HepG2 (cell line): ENCODE results near the gene CAND2. TPM values are rescaled to one million over a fixed set of nuclear protein-coding genes. Genes with fewer than 3 reads are reported as not detected.

Experiments used
- ATAC-seq: fragments of 200-7000 bp; cut with Tn5 transposase; 3 replicates; pipeline ENCODE4 v1.9.1; 2020; ENCODE audit warnings: mild to moderate bottlenecking, moderate library complexity
- BruUV-seq: library from RNA; stranded (reverse); fragments of 400-500 nt; replicated peaks from 2 replicates; lab custom pipeline; 2021; lab: Mats Ljungman, UMichigan
- CTCF ChIA-PET: fragments of 300-600 bp; formaldehyde crosslinking; extraction: SDS; loops from one replicate; lab custom pipeline; 2021; ENCODE audit warnings: low total read pairs, inconsistent platforms, low intra/inter-chr PET ratio; lab: Yijun Ruan, JAX
- POLR2A ChIA-PET: fragments of 350-600 bp; sonication (Branson Sonifier 250); formaldehyde crosslinking; loops from one replicate; lab custom pipeline; 2020; ENCODE audit warnings: antibody characterized with exemption, inconsistent platforms; lab: Yijun Ruan, JAX
- DNase-seq: peaks from one replicate; pipeline ENCODE4 v3.0.0-alpha.2; 2015; ENCODE audit warnings: low spot score
- FAIRE-seq: peaks from 3 replicates; lab custom pipeline; 2011; peaks lifted over from hg19 to GRCh38; lab: Jason Lieb, UNC
- H2AFZ ChIP-seq: one replicate; pipeline ENCODE4 v1.6.1; 2011; ENCODE audit warnings: low read length, inconsistent platforms
- H3K27ac ChIP-seq: fragments of 300-600 bp; 3 replicates; pipeline ENCODE4 v1.8.0; 2011; ENCODE audit warnings: mixed run types, mild to moderate bottlenecking, mixed read lengths, low read length, inconsistent platforms; ENCODE audit not compliant: insufficient read depth; ENCODE audit errors: extremely low read length
- H3K27me3 ChIP-seq, 2 experiments: fragments of 200-600 bp in 1 of 2; 2 replicates in 1 of 2; 3 replicates in 1 of 2; pipeline versions ENCODE4 v1.6.0 to v1.8.0; 2011; ENCODE audit warnings: low read length in 2 of 2, mild to moderate bottlenecking in 2 of 2, moderate library complexity in 2 of 2, inconsistent platforms in 1 of 2; ENCODE audit not compliant: insufficient read depth in 2 of 2, control insufficient read depth in 1 of 2
- H3K36me3 ChIP-seq, 2 experiments: fragments of 200-600 bp in 1 of 2; replicated peaks in 1 of 2; 2 replicates in 1 of 2; 3 replicates in 1 of 2; pipeline versions ENCODE4 v1.5.1 to v1.8.0; 2011; ENCODE audit warnings: low read length in 2 of 2, inconsistent platforms in 1 of 2; ENCODE audit not compliant: insufficient read depth in 2 of 2, control insufficient read depth in 1 of 2
- H3K4me1 ChIP-seq: 2 replicates; pipeline ENCODE4 v1.5.1; 2012; ENCODE audit warnings: low read length, inconsistent platforms; ENCODE audit not compliant: insufficient read depth
- H3K4me2 ChIP-seq: 2 replicates; pipeline ENCODE4 v1.6.0; 2011; ENCODE audit warnings: low read depth, low read length, inconsistent platforms
- H3K4me3 ChIP-seq, 3 experiments: fragments of 200-600 bp in 1 of 3; sonication (generic), shearing (Covaris generic) in 1 of 3; replicated peaks in 1 of 3; 2 replicates each; pipeline ENCODE4 v1.5.1; 2011 to 2016; ENCODE audit warnings: low read length in 3 of 3, inconsistent platforms in 2 of 3, low read depth in 2 of 3, mild to moderate bottlenecking in 2 of 3, control low read depth in 1 of 3, mixed read lengths in 1 of 3; ENCODE audit not compliant: insufficient read depth in 1 of 3
- H3K79me2 ChIP-seq: one replicate; pipeline ENCODE4 v1.6.1; 2011; ENCODE audit warnings: low read length, inconsistent platforms; ENCODE audit not compliant: insufficient read depth
- H3K9ac ChIP-seq: 2 replicates; pipeline ENCODE4 v1.6.0; 2011; ENCODE audit warnings: mild to moderate bottlenecking, low read depth, low read length, inconsistent platforms; ENCODE audit not compliant: insufficient read depth
- H3K9me3 ChIP-seq: 2 replicates; pipeline ENCODE4 v1.5.1; 2012; ENCODE audit warnings: mild to moderate bottlenecking, low read length
- H4K20me1 ChIP-seq: 2 replicates; pipeline ENCODE4 v1.6.0; 2011; ENCODE audit warnings: inconsistent platforms, mild to moderate bottlenecking, low read length, moderate library complexity; ENCODE audit not compliant: insufficient read depth
- ATRX ChIP-seq: sonication (generic); formaldehyde crosslinking; IDR thresholded peaks from 2 replicates; pipeline ENCODE4 v1.4.0; 2020; ENCODE audit warnings: missing genetic modification reagents, borderline replicate concordance
- KLF13 ChIP-seq: sonication (generic); formaldehyde crosslinking; IDR thresholded peaks from 2 replicates; pipeline ENCODE4 v1.4.0; 2020; ENCODE audit warnings: mild to moderate bottlenecking, missing genetic modification reagents
- KLF9 ChIP-seq: IDR thresholded peaks from 2 replicates; pipeline ENCODE4 v1.6.1; 2016; ENCODE audit warnings: low read depth
- LRRFIP1 ChIP-seq: sonication (generic); formaldehyde crosslinking; conservative IDR thresholded peaks from 2 replicates; pipeline ENCODE4 v1.4.0; 2020; ENCODE audit warnings: missing genetic modification reagents
- NAIF1 ChIP-seq: sonication (generic); formaldehyde crosslinking; IDR thresholded peaks from 2 replicates; pipeline ENCODE4 v1.5.0; 2020; ENCODE audit warnings: mild to moderate bottlenecking, missing genetic modification reagents, borderline replicate concordance
- SP2 ChIP-seq: sonication (generic); formaldehyde crosslinking; IDR thresholded peaks from 2 replicates; pipeline ENCODE4 v1.5.1; 2020; ENCODE audit warnings: mild to moderate bottlenecking, missing genetic modification reagents
- ZFP91 ChIP-seq: sonication (generic); formaldehyde crosslinking; IDR thresholded peaks from 2 replicates; pipeline ENCODE4 v1.9.0; 2022; ENCODE audit warnings: missing genetic modification reagents, mild to moderate bottlenecking, borderline replicate concordance
- ZNF256 ChIP-seq: sonication (generic); formaldehyde crosslinking; conservative IDR thresholded peaks from 2 replicates; pipeline ENCODE4 v1.4.0; 2020; ENCODE audit warnings: missing genetic modification reagents
- ZNF276 ChIP-seq: sonication (generic); formaldehyde crosslinking; IDR thresholded peaks from 2 replicates; pipeline ENCODE4 v1.4.0; 2020; ENCODE audit warnings: mild to moderate bottlenecking, low read depth, missing genetic modification reagents
- ZNF576 ChIP-seq: sonication (generic); formaldehyde crosslinking; IDR thresholded peaks from 2 replicates; pipeline ENCODE4 v1.4.0; 2020; ENCODE audit warnings: mild to moderate bottlenecking, missing genetic modification reagents
- ZNF577 ChIP-seq: sonication (generic); formaldehyde crosslinking; IDR thresholded peaks from 2 replicates; pipeline ENCODE4 v1.4.0; 2020; ENCODE audit warnings: mild to moderate bottlenecking, low read depth, missing genetic modification reagents, borderline replicate concordance
- ZNF597 ChIP-seq: sonication (generic); formaldehyde crosslinking; IDR thresholded peaks from 2 replicates; pipeline ENCODE4 v1.5.0; 2020; ENCODE audit warnings: missing genetic modification reagents
- WGBS: methylation state at CpG from one replicate; pipeline ENCODE4 v1.1.6; 2017; ENCODE audit warnings: low lambda C conversion rate; 5-methylcytosine and 5-hydroxymethylcytosine counted together
- in situ Hi-C: cut with HindIII; loops from 2 replicates; pipeline ENCODE4 v1.10.0; 2017; ENCODE audit warnings: low pct_unique_long_range_greater_than_20kb; ENCODE audit not compliant: extremely low pct_ligation_motif_present
- intact Hi-C: fragments of 100-400 bp; cut with micrococcal nuclease; formaldehyde crosslinking; loops from one replicate; pipeline ENCODE4 v1.10.0; 2022; ENCODE audit not compliant: unreplicated experiment
- polyA plus RNA-seq, 8 experiments: library from polyadenylated mRNA; depleted of rRNA in 3 of 8; stranded (reverse) in 7 of 8; unstranded in 1 of 8; fragments of >200 nt; fragmentation: Illumina TruSeq in 4 of 8; extraction: Trizol in 4 of 8; gene quantifications; 2 replicates each; pipeline versions ENCODE4 v1.2.1 to v1.2.3, GENCODE V29; 2011 to 2016; ENCODE audit warnings: low read depth in 4 of 8, missing spikeins in 1 of 8, mixed read lengths in 1 of 8; ENCODE audit not compliant: insufficient read depth in 1 of 8
- total RNA-seq, 5 experiments: library from RNA; depleted of rRNA; stranded (reverse); fragments of >200 nt; fragmentation: Illumina TruSeq; extraction: Trizol; gene quantifications; 2 replicates each; pipeline ENCODE4 v1.2.3, GENCODE V29; 2016; ENCODE audit warnings: low read depth in 1 of 5
- TF ChIP-seq, protein P1 (sequence below): sonication (generic); formaldehyde crosslinking; IDR thresholded peaks from 2 replicates; pipeline ENCODE4 v1.5.0; 2020; ENCODE audit warnings: missing genetic modification reagents

CAND2 gene
- total and polyA plus RNA-seq, 2 of the 13 experiments (the other 11 are each of a cell fraction or from before 2014, with no cell fraction given) = 0.01 TPM; not detected in 1

GRCh38 chr3:12773710-12774086 lies 22.8 kb upstream of the CAND2 start:
- TF ChIP-seq KLF9 (CRISPR knock-in tag) (no peak), LRRFIP1 (no peak), ZNF597 (CRISPR knock-in tag) (no peak), NAIF1 (CRISPR knock-in tag) (no peak), ZNF577 (CRISPR knock-in tag) (no peak), ZNF256 (no peak), KLF13 (CRISPR knock-in tag) (no peak), ZFP91 (no peak), ATRX (CRISPR knock-in tag) (no peak), ZNF576 (no peak), ZNF276 (CRISPR knock-in tag) (no peak), SP2 (CRISPR knock-in tag) (no peak)
- TF ChIP-seq, protein P1, sequence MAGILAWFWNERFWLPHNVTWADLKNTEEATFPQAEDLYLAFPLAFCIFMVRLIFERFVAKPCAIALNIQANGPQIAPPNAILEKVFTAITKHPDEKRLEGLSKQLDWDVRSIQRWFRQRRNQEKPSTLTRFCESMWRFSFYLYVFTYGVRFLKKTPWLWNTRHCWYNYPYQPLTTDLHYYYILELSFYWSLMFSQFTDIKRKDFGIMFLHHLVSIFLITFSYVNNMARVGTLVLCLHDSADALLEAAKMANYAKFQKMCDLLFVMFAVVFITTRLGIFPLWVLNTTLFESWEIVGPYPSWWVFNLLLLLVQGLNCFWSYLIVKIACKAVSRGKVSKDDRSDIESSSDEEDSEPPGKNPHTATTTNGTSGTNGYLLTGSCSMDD (CRISPR knock-in tag) = no peak
- ATAC-seq (no peak), FAIRE-seq (no peak), DNase-seq (no peak)
- Histone ChIP-seq H2AFZ (no peak overlapping the region), H3K79me2 (no peaks in the 10 kb centered on the region), H3K9me3 (no peaks in the 10 kb centered on the region), H3K27me3 (peaks cover 0 to 20% of the 10 kb centered on the region in 2 experiments; a peak in 4 of 5 replicates), H3K4me2 (no peak overlapping the region), H3K4me1 (no peaks in the 10 kb centered on the region), H4K20me1 (no peaks in the 10 kb centered on the region), H3K27ac (no peak overlapping the region), H3K36me3 (no peaks in the 10 kb centered on the region), H3K4me3 (no peak overlapping the region), H3K9ac (no peak overlapping the region)
- in situ Hi-C loops (no loop called here), intact Hi-C loops (no loop called here)
- POLR2A ChIA-PET = no interaction called here
- BruUV-seq = no TSS peak
- WGBS = 29% methylated on average over 1 of the region's 1 CpG
- CTCF ChIA-PET = no interaction called here
